SU-DHL-6 (cell line): ENCODE results near the gene DCUN1D2.
"Not testable (repeated sequence)": the region's sequence is repeated elsewhere in the genome, so short reads cannot be mapped to it uniquely, and the experiment has no call there.

Source experiments
- CTCF ChIP-seq: fragments of 200-600 bp; sonication (generic); IDR thresholded peaks from one replicate; pipeline ENCODE4 v1.5.1; 2017; ENCODE audit warnings: antibody characterized with exemption, mild to moderate bottlenecking, low read length, moderate library complexity; ENCODE audit not compliant: insufficient read depth, poor library complexity, severe bottlenecking
- EZH2phosphoT487 ChIP-seq: fragments of 200-600 bp; sonication (generic), shearing (Covaris generic); conservative IDR thresholded peaks from 2 replicates; pipeline ENCODE4 v1.6.1; 2018; ENCODE audit warnings: mild to moderate bottlenecking, antibody characterized with exemption, low read length, moderate library complexity, mixed read lengths

DNA sequence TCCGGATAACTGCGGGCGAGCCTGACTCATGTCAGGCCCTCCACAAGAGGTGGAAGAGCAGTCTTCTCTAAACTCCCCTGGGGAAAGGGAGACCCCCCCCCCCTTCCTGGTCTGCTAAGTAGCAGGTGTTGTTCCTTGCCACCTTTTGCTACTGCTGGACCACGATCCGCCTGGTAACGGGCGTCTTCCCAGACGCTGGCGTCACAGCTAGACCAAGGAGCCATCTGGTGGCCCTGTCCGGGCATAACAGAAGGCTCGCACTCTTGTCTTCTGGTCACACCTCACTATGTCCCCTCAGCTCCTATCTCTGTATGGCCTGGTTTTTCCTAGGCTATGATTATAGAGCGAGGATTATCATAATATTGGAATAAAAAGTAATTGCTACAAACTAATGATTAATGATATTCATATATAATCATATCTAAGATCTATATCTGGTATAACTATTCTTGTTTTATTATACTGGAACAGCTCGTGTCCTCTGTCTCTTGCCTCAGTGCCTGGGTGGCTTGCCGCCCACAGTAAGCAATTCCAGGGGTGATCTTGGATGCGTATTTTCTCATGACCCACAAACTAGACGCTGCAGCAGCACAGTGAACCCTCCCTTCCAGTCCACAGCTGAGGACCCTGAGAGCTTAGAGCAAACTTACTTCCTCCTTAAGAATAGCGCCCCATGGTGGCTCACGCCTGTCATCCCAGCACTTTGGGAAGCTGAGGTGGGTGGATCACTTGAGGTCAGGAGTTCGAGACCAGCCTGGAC lies 39.5 kb downstream of the DCUN1D2 start:
- peak; percentile 20 for TF ChIP-seq CTCF
- TF ChIP-seq EZH2phosphoT487 = not testable (repeated sequence)
